HUDEP-2 (cell line): ENCODE data around the gene FAM234A.
A peak's percentile ranks its signal among the peaks of the same experiment; 100 is the strongest.
"Not testable (repeated sequence)": the region's sequence is repeated elsewhere in the genome, so short reads cannot be mapped to it uniquely, and the experiment has no call there.

ENCODE experiments used
- DNase-seq, 76 experiments: peaks; one replicate each; lab custom pipeline; 2025; ENCODE audit not compliant: unreplicated experiment in 76 of 76; lab: John Stamatoyannopoulos, UW

Gene FAM234A

DNA sequence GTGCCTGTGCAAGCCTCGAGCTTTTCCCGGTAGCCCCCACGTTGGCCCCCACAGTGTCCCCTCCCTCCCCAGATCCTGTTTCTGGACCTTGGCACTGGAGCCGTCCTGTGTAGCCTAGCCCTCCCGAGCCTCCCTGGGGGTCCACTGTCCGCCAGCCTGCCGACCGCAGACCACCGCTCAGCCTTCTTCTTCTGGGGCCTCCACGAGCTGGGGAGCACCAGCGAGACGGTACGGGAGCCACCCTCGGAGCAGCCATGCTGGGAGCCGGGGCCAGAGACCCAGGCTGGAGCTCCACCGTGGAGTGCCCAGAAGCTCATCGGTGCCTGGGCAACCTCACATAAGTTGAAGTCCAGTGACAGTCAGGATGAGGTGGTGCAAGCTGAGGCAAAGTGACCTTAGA lies 29.3 kb downstream of the FAM234A start:
- DNase-seq: no peak

DNA sequence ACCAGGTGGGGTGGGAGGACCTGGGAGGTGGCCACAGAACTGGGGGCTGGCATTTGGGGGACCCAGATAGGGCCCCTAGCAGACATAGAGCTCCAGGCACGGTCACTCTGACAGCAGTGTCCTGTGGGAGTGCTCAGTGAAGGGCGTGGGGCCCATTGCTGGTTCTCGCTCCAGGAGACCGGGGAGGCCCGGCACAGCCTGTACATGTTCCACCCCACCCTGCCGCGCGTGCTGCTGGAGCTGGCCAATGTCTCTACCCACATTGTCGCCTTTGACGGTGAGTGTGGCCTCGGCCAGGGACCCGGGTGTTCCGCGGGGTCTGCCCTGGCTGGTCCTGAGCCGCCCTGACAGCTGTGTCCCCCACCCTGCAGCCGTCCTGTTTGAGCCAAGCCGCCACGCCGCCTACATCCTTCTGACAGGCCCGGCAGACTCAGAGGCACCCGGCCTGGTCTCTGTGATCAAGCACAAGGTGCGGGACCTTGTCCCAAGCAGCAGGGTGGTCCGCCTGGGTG lies 29.9 kb downstream of the FAM234A start:
- no peak for DNase-seq

DNA sequence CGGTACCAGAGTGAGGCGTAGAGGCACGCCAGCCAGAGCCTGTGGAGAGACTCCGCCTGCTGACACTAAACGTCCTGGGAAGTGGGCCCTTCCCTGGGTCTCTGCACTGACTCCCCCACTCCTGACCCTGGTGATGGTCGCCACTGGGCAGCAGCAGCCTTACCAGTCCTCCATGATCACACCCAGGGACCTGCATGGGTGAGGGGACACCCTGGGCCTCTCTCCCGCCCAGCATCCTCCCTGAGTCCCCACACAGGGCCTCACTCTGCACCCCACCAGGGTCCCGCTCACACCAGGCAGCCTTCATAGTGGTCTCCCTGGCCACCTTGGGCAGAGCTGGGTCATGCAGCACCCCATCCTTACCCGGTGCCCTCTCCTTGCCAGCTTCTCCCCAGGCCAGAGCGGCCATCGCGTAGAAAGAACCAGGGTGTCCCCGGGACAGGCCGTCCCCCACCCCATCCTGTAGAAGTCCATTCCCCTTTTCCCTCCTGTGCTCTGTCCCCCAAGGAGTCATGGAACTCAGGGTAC lies 30.4 kb downstream of the FAM234A start:
- no peak for DNase-seq

DNA sequence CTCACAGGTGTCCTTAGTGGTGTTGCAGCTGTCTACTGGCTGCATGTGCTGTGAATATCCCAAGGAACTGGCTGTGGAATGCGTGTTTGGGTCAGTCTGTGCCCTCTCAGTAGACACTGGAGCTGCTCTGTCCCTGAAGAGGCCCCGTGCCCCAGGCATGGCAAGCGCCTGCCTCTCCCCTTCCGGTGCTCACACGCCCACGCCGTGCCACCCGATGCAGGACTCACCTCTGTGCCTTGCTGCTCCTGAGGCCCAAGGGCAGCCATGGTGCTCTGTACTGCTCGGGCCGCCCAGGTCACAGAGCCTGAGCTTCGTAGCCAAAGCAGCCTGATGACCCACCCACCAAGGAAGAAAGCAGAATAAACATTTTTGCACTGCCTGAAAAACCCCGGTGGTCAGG lies 31.1 kb downstream of the FAM234A start:
- no peak for DNase-seq

DNA sequence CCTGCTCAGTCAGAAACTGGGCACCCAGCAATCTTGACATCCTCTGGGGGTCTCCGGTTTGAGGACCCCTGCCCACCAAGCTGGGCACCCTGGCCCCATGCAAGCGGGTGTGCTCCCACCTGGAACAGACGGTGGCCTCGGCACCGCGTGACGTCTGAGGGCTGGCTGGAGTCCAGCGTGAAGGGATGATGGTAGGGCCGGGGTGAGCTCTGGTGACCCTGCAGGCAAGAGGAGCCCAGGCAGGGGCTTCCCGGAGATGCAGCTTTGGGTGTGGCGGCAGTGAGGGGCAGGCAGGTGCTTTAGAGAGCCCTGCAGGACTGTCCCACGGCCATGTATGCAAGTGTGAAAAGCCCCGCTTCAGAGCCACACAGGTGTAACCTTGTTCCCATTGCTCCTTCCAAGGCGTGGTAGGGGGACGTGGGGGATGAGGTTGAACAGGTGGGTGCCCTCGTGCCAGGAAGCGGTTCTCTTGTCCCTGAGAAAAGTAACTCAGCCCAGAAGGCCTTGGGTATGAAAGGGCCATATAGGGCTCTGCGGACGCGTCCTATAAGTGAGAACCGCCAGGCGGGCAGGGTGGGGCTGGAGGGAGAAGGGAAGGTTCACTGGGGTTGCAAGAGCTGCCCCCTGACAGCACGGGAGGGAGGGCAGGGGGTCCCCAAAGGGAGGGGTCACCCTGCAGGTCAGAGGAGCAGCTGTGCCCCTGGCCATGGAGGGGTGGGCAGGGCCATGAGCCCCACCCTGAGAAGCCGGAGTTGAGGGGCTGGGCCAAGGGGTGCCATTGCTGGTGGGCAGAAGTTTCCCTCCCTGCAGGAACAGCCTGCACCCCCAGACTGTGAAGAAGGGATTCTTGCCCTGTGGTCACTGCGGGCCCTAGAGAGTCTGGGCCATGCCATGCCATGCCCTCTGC lies 31.9 kb downstream of the FAM234A start:
- no peak for DNase-seq

DNA sequence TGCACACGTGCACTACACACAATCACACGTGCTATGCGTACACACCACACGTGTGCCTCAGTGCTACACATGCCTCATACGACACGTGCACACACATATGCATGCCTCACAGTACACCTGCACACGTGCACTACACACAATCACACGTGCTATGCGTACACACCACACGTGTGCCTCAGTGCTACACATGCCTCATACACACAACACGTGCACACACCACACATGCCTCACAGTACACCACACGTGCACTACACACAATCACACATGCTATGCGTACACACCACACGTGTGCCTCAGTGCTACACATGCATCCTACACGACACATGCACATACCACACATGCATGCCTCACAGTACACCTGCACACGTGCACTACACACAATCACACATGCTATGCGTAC lies 32.9 kb downstream of the FAM234A start:
- not testable (repeated sequence) for DNase-seq

DNA sequence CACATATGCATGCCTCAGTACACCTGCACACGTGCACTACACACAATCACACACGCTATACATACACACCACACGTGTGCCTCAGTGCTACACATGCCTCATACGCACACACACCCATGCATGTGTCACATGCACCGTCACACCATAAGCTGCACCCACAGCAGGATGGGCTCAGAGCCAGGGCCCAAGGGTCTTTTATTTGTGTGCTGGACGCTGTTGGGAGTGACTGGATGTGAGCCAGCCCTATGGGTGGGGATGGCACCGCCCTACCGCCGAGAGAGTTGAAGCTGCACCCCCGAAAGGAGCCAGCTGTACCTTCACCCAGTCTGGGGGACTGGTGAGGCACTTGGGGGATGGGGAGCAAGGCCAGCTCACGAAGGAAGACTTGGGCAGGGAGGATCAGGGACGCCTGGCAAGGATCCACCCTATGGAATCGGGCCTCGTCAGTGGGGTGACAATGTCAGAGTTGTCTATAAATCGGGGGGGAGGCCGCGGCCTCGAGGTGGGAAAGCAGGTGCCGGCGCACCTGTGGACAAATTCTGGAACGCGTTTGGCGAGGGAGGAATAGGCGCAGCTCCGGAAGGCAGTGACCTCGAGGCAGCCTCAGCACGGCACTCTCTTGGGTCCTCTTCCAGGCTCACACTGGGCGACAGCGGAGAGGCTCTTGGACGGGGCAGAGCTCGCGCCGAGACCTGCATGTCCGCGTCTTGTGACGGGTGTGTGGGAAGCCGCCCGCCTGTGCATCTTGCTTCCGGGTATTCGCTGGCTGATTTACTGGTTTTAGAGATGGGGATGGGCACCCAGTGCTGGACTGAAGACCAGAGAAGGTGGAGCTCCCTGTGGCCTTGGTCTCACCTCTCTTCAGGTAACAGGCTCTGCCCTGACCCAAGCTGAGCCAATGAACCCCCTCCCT lies 33.8 kb downstream of the FAM234A start:
- peak in 15 of 76 experiments; percentile 4 to 35 (median 17) for DNase-seq

DNA sequence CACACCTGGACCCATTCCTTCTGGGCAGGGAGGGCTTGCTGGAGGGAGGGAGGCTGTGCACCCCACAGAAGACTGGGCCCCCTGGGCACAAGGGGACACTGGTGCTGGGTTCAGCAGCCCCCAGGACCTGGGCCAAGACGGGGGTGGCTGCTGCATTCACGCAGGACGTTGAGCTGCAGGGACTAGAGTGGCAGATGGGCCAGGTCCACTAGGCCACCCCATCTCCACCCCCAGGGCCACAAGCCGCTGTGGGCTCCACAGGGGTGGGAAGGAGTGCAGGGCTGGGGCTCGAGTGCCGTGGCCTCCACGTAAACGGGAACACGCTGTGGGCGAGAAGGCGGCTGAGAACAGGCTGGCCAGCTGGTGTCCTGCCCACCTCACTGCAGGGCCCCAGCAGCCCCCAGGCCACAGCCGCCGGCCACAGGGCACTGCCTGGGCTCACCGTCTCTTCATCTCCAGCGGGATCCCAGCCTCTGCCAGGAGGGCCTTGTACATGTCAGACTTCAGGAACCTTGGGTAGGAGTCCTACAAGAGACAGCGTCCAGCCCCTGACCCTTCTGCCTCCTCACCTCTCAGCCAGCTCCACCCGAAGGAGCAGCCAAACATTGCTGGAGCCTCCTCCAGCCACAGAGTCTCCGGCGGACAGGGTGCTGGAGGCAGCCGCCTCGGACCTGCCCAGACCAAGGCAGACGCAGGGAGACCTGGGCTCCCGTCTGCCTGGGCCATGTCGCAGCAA lies 34.6 kb downstream of the FAM234A start:
- DNase-seq: no peak

DNA sequence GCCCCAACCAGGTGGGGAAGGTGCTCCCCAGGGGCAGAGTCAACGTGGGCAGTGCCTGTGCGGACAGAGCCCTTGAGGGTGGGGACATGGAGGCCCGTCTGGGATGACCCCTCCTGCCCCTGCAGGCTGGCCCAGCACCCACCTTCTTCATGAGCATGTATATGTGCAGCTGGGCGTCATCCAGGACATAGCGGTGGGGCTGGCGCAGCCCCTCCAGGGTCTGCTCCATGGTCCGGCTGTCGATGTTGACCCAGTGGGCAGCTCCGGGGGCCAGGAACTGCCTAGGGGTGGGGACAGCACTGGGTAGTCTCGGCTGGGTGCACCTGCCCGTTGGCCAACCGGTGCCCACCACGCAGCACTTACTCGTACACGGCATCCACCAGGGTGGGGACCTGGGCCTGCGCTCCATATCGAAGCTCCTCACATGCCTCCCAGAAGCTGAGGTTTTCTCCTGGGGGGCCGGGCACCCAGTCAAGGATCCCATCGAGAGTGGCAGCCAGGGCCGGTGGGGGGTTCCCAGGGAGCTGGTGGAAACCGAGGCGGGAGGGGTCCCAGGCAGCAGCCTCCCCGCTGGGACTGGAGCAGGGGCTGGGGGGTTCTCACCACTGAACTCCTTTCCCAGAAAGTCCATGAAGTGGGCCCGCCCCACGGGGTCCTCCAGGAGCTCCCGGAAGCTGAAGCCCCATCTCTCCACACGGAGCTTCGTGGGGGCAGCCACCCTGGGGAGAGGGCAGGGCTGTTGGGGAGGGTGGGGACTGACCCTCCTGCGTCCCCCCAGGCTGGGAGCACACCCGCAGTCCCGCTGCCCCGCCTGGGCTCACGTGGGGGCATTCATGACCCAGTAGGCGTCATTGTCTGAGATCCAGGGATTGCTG lies 36.0 kb downstream of the FAM234A start:
- DNase-seq: no peak

DNA sequence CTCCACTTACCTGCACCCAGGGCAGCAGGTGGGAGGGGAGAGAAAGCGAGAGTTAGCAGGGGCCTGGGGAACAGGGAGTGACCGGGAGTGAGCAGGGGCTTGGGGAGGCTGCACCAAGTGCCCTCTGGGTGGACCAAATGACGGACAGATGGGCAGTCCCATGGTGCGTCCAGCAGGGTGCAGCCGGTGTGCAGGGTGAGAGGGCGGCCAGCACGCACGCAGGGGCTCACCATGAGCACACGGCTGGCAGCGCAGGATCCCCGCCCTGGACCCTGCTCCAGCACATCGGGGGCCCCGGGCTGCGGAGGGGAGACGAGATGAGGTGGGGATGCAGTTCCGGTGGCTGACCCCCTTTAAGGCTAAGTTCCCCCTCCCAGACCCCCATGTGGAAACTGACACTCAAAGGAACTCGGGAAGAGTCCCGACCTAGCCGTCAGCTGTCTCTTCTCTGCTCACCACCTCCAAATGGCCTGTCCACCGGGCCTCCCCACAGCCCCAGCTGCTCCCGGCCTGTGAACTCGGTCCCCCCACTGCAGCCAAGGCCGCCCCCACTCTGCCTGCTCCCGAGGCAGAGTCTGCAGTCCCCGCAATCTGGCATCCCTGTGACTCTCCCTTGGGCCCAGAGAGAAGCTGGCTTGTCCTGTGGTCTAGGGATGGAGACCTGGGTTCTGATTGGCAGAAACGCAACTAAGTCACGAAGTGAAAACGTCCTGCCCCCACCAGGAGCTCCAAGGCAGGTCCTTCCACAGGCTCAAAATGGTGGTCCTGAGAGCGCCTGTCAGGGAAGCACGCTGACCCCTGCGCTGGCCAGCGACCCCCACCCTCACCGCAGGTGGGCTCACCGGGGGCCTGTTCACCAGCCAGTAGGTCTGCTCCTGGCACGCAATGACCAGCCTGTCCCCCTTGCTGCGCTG lies 38.3 kb downstream of the FAM234A start:
- DNase-seq: no peak

DNA sequence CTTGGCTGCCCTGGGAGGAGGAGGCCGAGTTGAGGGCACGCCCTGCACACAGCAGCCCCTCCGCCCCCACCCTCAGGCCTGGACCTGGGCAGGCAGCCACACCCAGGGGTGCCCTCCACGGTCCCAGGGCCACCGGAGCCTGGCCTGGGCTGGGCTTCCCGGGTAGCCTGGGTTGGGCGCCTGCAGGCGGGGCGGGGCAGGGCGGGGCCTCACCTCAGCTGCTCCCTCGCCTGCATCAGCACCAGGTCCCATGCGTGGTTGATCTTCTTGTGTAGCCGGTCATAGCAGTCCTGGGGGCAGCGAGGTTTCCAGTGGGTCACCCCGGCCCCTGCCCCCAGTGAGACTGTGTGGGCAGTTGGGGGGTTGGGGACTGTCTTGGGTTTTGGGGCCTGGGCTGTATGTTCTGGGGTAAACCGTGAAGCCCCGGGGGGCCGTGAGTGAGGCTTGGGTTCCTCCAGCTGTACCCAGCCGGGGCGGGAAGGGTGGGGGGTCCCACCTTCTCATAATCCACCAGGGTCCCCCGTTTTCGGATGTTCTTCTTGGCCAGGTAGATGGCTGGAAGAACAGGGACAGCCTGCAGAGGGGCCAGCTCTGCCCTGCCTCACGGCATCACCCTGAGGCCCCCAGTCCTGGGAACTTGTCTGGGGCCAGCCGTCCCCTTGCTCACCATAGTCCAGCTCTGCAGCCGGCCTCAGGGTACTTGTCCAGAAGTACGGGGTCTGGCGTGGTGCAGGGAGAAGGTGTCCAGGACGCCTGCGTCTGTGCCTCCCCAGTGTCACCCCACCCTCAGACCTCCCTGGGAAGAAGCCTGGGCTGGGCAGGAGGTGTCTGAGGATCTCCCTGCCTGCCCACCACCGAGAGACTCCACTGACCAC lies 39.2 kb downstream of the FAM234A start:
- DNase-seq: peak in 13 of 76 experiments; percentile 6 to 27 (median 15)

DNA sequence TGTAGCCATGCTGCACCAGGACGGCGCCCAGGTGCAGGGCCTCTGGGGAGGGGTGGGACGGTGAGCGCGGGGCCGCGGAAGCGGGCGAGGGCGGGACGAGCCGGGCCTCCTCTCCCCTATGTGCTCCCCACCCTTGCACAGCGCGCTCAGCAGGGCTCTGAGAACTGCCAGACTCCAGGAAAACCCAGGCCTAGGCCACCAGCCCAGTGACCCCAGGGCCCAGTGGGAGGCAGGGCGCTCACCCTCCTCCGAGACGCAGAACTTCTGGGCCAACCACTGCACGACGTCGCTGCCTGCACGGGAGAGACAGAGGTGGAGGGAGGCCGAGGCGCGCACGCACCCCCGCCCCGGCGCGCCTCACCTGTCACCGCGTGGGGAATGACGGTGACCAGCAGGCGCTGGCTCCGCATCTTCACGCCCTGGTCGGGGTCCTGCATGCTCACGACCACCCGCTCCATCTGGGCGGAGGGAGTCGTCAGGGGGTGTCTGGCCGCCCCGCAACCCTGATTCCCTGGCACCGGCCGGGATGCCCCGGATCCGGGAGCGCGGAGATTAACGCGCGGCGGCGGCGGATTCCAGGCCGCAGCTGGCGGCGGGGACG lies 40.5 kb downstream of the FAM234A start:
- no peak for DNase-seq

DNA sequence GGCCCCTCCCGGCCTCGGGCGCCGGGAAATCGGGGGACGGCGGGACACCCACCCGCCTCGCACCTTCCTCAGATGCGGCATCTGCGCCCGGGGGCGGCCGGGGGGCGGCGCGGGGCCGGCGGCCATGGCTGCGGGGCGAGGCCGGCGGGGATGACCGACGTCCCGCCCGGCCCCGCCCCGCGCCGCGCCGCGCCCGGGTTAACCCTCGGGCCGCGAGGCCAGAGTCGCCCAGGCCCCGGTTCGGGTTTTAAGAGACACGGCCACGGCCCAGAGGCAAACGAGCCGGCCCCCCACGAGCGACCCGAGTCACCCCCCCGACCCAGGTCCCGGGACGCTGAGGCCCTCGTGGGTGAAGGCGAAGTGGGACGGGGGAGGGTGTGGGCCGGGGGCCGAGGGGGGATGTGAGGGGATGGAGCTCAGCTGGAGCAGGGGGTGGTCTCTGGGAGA lies 41.2 kb downstream of the FAM234A start, which contains the start of gene RGS11:
TSS of gene RGS11 (minus strand) at position 159 of the 447 bp plus-strand sequence. CDS start at position 126, 33 bp downstream.
- DNase-seq: no peak

DNA sequence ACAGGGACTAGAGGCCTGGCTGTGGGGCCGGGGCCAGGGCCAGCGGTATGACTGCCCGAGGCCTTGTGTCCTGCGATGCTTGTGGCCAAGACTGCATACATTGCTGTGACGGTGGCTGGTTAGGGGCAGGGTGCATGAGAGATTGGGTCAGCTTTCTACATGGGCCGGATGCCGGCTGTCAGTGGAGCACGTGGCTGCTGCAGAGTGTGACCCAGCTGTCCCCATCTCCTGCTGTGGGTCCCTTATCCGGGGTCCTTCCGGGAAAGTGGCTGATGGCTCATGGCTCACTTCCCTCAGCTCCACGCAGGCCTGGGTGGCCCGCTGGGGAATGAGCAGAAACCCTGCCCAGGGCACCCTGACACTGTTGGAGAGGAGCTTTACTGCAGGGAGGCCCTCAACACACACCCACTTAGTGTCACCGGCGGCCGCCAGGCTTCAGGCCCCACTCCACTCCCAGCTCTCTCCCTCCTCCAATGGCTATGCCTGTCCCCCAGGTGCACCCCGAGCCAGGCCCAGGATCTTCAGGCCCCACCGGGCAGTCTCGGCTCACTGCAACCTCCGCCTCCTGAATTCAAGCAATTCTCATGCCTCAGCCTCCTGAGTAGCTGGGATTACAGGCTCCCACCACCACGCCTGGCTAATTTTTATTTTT lies 41.9 kb downstream of the FAM234A start:
- DNase-seq: no peak

DNA sequence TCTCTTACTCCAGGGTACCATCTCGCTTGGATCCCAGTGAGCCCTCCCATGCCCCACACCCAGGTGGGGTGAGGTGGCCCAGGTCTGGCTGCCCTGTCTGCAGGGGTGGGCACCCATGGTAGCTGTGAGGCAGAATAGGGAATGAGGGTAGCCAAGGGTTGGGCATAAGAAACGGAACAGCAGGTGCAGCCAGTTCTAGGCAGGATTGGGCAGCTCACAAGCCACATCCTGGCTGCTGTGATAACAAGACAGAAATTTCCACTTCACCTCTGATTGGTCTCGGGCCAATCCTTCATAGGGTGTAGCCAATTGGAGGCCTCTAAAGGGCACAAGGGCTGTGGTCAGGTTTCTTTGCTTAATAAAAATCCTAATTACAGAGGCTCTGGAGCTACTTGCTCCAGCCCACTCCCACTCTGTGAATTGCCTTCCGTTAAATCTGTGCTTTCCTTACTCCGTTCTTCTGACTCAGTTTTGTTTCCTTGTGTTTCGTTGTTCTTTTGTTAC lies 44.3 kb downstream of the FAM234A start:
- peak in 71 of 76 experiments; percentile 28 to 94 (median 70) for DNase-seq

DNA sequence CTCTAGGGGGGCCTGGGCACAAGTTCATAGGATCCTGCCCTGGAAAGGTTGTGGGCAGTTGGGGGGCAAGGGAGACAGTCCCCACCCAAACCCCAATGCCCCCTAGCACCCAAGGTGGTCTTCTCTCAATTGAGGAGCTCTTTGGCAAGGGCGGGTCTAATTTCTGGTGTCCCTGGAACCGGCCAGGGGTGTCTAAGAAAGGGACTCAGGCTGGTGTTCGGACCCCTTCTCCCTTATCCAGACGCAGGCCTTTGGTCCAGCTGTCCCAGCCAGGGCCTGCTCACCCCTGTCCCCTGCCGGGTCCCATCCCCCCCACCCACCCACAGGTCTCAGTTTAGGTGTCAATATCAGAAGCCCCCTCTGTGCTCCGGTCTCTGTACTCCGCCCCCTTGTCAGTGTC lies 44.9 kb downstream of the FAM234A start:
- no peak for DNase-seq
